ENCODE measurements around the gene OR2A14.

DNA sequence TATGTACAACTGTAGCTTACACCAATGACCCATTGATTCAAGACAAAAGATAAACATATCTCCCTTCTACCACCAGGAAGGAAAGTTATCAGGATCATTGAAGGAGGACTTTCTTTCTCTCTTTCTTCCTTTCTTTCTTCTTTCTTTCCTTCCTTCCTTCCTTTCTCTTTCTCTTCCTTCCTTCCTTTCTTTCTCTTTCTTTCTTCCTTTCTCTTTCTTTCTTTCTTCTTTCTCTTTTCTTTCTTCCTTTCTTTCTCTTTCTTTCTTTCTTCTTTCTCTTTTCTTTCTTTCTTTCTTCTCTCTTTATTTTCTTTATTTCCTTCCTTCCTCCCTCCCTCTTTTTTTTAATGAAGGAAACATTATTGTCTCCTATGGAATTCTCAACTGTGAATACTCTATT, 24.2 kb upstream of the OR2A14 start:
- no peak for TF ChIP-seq EZH2phosphoT487 (conservative IDR thresholded peaks at IDR 0.05; ENCODE audit: low read length)
- TF ChIP-seq, protein P1, sequence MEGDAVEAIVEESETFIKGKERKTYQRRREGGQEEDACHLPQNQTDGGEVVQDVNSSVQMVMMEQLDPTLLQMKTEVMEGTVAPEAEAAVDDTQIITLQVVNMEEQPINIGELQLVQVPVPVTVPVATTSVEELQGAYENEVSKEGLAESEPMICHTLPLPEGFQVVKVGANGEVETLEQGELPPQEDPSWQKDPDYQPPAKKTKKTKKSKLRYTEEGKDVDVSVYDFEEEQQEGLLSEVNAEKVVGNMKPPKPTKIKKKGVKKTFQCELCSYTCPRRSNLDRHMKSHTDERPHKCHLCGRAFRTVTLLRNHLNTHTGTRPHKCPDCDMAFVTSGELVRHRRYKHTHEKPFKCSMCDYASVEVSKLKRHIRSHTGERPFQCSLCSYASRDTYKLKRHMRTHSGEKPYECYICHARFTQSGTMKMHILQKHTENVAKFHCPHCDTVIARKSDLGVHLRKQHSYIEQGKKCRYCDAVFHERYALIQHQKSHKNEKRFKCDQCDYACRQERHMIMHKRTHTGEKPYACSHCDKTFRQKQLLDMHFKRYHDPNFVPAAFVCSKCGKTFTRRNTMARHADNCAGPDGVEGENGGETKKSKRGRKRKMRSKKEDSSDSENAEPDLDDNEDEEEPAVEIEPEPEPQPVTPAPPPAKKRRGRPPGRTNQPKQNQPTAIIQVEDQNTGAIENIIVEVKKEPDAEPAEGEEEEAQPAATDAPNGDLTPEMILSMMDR (IDR thresholded peaks at IDR 0.05; ENCODE audit: insufficient read depth, low read length, poor library complexity, severe bottlenecking), result no peak

Measured in SU-DHL-6 (cell line).